CD4-positive, alpha-beta T cell treated with Interleukin-6 for 4 hours (primary cell): Measurements from ENCODE around the gene TMEM238L.
"Not testable (repeated sequence)": the region's sequence is repeated elsewhere in the genome, so short reads cannot be mapped to it uniquely, and the experiment has no call there.

Experiments
- DNase-seq: peaks from one replicate; pipeline ENCODE4 v3.0.0-alpha.2; 2020; ENCODE audit warnings: mixed read lengths

TMEM238L gene, protein sequence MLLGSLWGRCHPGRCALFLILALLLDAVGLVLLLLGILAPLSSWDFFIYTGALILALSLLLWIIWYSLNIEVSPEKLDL

DNA sequence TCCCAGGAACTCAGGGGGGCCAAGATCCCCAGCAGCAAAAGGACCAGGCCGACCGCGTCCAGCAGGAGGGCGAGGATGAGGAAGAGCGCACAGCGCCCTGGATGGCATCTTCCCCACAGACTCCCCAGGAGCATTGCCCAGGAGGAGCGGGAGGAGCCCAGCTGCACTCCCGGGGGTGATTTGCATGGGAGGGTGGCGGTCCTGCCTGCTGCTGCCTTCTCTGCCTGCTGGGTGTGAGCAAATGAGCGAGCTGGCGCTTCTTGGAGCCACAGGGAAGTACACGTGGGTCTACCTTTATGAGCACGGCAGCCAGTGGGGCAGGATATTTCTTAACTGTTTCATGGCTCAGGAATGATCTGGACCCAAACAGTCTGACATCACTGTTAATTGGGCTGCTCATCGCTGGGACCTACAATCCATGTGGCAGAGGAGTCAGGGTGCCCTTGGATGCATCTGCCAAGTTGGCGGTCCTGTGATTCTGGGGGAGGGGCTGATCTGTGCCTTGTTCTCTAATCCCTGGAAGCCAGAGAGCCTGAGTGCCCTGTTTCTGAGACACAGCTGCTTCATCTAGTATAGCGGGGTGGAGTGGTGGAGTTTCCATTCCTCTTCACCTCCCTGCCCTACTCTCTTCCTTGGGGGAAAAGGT lies at the start of gene TMEM238L:
Gene TMEM238L (minus strand): TSS at position 270 of the 646 bp plus-strand sequence. CDS start 136 bp downstream, at position 134.
- DNase-seq: no peak

DNA sequence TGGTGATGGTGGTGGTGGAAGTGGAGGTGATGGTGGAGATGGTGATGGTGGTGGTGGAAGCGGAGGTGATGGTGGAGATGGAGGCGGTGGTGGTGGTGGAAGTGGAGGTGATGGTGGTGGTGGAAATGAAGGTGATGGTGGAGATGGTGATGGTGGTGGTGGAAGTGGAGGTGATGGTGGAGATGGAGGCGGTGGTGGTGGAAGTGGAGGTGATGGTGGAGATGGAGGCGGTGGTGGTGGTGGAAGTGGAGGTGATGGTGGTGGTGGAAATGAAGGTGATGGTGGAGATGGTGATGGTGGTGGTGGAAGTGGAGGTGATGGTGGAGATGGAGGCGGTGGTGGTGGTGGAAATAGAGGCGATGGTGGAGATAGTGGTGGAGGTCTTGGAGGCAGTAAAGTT lies 42.7 kb upstream of the TMEM238L start:
- DNase-seq: not testable (repeated sequence)

DNA sequence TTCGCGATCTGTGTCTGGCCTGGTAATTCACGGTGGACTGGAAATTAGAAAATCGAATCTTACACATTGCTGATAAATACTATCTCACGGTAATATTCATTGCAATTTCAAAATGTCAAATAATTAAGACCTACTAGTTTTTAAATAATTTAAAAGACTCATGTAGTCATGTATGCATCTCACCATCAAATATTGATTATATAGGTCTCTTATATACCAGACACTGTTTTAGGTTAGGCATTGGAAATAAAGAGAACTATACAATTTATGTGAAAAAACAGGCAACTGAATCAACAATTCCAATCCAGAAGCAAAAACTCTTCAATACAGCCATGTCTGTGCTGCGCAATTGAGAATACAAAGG lies 41.5 kb upstream of the TMEM238L start:
- DNase-seq: no peak

DNA sequence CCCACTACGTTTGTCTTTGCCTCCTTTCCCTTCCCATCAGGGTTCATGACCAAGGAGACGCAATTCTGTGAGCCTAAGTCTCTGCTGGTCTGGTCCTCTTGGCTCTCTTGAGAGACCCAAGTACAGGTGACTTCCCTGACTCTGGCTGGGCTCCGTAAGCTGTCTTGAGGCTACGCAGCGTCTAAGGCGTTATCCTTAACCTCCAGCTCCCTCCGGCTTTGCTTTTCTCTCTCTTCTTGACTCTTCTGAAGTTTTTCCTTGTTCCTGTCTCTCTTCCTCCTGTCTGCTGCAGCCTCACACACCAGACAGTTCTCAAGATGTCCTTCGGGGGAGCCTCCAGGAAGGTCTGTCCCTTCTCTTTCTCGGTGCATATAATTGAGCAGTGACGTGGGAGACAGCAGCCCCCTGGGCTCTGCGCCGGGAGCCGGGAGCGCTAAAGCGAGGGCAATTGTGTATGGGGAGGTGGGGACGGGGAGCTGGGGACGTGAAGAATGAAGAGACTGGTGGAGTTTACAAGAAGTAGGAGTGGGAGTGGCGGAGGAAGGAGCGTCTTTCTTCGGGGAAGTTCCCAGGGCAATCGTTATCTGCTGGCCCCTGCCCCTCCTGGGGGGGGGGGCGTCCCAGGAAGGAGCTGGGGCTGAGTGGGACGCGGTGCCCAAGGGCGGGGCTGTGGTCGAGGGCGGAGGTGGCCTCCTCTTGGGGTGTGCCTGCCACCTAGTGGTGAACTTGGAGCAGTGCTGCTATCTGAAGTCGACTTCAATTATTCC lies 40.9 kb upstream of the TMEM238L start:
- peak; percentile 82 for DNase-seq

DNA sequence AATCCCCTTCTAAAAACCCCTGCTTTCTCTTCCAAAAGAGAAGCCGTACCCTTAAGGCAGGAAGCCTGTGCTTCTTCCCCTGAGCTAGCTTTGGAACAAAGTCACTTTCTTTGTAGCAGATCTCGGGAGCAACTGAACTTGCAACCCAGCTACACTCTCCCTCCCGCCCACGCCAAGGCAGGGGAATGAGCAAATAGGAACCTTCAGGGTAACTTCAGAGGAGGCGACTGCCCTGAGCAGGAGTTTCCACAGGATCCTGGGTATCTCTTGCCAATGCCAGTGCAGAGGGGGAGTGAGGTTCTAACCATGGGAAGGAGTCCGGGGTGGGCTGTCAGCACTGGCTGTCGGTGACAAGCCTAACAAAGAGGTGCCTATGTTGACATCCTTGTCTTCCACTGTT lies 39.9 kb upstream of the TMEM238L start:
- no peak for DNase-seq

DNA sequence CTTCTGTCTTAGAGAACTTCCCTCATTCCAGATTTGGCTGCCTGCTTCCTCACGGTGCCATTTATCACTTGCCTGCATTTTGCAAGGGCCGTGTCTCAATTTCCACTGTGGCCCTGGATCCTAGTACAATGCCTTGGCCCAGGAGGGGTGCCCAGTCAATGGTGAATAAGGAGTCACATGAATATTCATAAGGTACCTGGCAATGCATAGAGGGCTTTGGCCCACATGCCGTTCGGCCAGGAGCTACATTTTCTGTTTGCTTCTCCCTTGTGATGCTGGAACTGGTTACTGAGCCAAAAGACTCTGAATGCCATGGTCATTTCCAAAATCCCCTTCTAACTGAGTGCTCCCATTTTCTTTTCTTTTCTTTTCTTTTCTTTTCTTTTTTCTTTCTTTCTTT lies 38.8 kb upstream of the TMEM238L start:
- DNase-seq: no peak

DNA sequence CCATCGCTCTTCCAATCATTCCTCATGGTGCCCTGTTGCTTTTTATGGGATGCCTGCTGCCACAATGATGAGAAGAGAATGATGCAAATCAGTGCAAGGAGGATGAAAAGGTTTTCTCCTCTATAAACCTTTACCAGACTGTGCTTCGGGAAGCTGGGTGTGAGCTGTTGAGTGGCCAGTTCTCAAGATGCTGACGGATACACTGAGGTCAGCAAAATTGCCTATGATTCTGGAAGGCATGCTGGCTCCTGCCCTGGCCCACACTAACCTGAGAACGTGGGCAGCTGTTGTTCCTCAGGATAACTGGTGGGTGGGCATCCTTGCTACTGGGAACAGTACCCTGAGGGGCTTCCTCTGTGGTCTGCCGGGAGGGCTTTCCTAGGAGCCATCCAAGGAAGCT lies 34.8 kb upstream of the TMEM238L start:
- no peak for DNase-seq

DNA sequence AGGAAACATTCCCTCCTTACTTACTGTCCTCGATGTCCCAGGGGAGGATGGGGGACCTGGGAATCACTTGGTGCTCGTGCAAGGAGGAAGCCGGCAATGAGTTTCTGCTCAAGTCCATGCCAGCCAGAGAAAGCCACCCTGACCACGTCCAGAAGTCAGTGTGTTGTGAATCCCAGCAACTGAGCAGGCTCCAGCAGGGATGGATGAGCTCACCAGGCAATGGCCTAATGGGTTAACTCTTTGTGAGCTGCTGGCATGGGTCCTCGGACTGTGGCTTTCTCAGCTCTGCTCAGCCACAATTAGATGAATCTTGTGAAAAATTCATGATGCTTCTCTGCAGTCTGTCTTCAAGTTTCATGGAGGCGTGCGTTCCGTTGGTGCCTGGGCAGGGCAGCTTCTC lies 34.0 kb upstream of the TMEM238L start, which contains the start of gene PIRT:
Gene PIRT (minus strand): TSS at position 167 of the 400 bp plus-strand sequence. CDS start 12,442 bp downstream, outside the sequence.
- DNase-seq: no peak

DNA sequence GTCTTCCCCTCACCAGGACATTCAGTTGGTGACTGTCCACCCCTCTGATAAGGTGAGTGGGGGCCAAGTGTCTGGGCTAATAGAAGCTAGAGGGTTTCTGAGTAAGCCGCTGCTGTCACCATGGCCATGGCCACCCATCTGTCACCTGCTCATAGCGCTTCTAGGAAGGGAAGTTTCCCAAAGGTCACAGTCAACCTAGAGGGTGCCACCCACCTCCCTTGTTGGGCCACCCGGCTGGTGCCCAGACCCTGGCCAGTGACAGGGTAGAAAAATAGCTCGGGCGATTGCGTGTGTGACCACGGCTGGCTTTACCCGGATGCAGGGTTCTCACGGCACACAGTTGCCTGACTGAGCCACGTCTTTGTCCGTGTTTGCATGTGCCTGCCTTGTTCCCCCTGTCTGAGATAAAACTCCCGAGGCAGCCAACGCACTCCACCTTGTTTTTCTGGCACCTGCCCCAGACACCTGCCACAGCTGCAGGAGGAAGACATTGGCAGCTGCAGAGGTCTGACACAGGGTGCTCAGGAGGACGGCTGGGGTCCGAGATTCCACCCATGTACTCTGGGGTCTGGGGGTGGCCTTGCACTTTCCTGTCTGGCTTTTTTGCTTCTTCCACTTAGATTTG lies 33.2 kb upstream of the TMEM238L start:
- DNase-seq: no peak

DNA sequence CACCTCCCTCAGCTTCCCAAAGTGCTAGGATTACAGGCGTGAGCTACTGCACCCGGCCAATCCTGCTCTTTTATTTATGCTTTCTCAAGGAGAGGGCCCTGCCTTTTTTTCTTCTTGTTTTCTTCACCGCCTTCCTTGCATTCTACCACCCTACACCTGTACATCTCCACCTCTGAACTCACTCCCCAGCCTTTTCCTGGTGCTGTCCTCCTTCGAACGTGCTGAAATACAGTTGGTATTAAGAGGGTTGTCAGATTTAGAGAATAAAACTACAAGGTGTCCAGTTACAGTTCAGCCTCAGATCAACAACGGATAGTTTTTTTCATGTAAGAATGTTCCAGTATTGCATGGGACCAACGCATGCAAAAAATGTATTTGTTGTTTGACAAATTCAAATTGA lies 32.2 kb upstream of the TMEM238L start:
- DNase-seq: no peak

DNA sequence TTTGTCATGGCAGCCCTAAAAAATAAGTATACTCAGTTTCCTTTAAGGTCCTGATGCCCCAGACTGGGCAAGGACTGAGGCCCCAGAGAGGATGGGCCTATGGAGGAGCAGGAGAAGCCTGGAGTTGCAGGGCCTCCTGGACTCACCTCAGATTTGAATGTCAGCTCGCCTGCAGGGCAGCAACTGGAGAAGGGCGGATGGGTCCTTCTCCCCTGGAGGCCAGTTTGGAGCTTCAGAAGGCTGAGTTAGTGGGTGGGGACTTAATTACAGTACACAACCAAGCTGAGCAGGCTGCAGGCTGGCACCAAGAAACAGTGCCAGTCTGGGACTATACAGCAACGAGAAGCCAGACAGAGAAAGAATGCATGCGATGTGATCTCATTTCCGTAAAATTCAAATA lies 27.8 kb upstream of the TMEM238L start:
- no peak for DNase-seq

DNA sequence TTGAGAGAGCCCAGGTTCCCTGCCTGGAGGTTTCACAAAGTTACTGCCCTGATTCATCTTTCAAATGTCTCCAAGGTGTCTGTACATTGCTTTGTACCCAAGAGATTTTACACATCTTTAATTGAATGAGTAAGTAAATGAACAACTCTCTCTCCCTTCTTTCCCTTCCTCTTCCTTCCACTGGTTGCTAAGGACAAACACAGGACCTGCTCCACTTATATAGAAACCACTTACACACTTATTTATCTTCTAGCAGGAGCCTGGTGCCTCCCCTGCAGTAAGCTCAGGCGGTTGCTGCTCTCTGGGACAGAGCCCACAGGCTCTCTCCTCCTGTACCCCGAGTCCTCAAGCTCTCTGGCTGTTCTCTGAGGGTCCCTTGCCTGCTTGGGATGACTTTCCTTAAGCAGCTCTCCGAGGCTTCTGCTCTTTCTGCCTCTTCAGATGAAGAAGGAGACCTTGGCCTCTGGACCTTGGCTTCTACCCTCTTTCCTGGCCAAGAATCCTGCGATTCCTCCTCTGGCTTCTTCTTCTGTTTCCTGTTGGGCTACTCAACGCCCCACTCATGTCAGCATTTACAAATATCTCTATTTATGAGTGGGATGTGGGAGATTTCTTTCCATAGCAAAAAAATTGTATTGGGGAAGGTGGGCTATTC lies 24.1 kb upstream of the TMEM238L start:
- no peak for DNase-seq

DNA sequence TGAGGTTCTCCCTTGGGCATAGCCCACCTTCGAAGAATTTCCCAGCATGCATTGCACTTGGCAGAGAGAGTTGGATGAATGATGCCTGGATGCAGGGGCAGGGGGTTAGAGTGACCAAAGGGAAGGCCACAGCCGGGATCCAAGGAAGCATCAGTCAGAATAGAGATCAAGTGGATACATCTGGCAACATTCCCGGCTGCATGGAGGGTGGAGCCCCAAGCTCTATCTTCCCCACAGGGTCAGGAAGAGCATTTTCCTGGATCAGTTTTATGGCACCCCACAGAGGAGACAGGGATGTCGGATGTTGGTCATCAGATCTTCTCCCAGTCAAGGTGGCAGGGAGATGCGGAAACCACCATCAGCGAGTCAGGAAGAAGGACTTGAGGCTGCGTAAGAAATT lies 21.0 kb upstream of the TMEM238L start:
- DNase-seq: no peak

DNA sequence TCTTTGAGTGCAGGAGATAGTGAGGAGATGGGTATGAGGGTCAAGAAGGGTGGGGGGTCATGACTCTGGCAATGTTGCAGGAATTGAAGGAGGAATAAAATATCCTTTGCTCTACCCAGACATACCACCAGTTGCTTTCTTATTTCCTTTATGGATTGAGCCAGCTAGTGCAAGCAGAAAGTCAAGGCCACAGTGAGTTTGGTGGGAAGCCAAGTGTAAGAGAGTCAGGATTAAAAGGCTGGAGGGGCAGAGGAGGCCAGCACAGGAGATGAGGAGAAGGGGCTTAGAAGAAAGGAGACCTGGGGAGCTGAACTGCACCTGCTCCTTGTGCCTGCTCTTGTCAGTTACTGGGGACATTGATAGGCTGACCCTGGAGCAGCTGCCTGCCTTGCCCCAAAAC lies 17.9 kb upstream of the TMEM238L start:
- DNase-seq: no peak

DNA sequence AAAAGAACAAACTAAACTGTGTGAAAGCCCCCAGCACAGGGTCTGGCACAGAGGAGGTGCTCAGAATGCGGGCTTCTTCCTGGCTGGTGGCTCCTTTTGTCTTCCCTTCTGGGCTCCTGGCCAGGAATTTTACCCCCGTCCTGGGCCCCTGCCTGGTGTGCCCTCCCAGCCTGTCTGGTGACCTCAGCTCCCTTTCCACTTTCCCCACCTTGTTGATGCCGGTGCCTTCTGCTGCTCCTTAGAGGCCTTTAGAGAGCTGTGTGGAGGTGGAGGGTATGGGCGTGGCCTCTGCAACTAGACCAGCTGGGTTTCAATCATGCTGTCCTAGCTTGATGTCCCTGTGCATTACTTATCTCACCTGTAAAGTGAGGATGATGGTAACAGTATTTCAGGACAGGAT lies 17.2 kb upstream of the TMEM238L start:
- no peak for DNase-seq

DNA sequence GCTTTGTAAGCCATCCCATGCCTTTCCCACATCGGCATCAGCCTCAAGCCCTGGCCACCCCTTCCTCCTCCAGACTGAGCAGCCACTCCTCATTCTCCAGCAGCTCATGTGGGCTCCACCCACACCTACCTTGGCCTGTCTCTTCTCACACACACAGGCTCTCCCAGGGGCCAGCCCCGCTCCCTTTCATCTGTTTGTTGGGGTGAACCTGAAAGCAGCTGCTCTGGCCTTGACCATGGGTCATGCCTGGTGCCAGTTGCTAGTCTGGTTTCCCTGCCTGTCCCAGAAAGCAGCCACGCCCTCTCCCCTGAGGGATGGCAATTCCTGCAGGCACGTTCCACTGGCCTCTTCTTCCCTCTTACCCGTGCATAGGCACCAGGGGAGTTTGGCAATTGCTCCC lies 11.4 kb upstream of the TMEM238L start:
- DNase-seq: no peak

DNA sequence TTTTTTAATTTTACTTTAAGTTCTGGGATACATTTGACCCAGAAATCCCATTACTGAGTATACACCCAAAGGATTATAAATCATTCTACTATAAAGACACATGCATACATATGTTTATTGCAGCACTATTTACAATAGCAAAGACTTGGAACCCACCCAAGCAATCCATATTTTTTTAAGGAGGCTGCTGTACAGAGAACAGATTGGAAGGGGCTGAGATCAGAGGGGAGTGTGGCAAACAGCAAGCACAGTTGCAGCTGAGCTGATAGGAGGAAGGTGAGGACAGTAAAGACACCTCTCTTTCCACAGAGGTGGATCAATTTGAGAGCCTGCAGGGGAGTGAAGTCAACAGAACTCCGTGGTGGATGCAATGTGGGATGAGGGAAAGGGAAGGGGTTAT lies 10.2 kb upstream of the TMEM238L start:
- DNase-seq: no peak

DNA sequence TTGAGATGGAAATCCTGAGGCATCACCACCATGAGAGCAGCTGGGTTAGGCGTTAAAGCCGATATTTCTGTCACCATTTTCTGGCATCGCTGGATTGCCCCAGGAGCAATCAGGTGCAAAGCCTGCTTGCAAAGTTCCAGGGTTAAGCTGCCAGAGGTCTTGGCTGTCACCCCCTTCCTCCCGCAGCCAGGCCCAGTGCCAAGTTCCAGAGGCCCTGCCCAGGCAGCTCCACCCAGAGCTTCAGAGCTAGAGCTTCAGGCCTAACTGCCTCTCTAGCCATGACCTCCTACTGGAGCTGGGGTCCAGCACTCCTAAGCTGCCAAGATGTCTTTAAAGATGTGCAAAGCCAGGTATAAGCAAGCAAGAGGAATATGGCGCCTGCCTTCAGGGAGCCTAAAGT lies 8.8 kb upstream of the TMEM238L start:
- DNase-seq: no peak

DNA sequence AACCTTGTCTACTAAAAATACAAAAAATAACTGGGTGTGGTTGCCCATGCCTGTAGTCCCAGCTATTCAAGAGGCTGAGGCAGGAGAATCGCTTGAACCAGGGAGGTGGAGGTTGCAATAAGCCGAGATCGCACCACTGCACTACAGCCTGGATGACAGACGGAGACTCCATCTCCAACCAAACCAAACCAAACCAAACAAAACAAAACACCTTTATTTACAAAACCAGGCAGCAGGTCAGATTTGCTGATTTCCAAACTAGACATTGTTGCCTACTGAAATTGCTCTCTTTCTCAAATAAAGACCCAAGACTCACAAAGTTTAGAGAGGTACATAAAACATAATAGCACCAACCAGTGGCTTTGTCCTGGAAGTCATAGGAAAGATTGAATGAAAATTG lies 5.7 kb upstream of the TMEM238L start:
- no peak for DNase-seq

DNA sequence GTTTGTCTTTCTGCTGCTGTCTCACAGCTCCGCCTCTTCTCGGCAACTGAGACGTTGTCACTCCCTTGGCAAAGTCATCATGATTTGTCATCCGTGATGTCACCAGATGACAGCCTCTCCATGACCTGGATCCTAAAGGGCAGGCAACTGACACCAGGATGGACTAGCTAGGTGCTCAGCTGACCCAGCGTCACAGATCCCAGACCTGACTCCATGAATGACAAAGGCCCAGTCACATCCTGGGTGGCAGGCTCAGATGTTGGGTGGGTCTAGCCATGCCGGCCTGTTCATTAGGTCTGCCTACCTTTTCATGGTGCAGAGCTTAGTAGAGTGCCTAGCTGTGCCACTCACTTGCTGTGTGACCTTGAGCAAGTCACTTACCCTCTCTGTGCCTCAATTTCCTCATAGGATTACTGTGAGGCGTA lies 3.8 kb upstream of the TMEM238L start:
- no peak for DNase-seq

DNA sequence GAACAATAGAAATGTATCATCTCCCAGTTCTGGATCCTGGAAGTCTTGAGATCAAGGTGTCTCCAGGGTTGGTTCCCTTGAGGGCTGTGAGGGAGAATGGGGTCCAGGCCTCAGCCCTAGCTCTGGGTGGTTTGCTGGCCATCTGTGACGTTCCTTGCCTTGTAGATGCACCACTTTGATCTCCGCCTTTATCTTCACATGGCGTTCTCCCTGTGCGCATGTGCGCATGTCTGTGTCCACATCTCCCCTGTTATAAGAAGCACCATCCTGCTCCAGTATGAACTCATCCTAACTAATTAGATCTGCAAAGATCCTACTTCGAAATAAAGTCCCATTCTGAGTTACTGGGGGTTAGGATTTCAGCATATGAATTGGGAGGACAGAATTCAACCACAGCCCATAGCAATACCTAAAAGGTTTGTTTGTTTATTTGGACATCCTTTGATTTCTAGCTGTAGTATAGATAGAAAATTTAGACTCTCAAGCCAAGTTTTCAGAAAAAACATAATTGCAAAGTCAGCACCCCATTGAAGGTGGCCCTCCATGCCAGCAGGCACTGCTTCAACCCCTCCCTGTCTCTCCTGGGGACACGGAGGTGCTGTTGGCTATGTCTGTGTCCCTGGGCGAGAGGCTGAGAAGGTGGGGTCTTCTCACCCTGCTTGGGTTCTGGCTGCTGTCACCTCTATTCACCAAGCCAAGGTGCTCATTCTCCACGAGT lies 2.8 kb upstream of the TMEM238L start:
- DNase-seq: no peak

DNA sequence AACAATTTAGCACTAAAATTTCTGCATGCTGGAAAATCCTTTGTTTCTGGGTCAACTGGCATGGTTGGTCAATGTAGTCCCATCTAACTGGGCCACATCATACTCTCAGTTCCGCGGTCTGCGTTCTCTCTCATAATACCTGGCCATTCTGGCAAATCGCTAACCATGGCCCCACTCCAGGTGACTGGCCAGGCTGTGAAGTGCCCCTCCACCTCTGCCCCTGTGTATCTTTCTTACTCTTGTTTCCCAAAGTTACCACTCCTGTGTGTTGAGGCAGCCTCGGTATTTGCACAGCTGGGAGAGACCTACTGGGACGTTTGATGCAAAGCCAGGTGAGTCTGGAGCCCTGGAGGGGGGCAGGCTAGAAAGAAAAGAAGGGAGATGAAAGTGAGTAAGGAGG lies 2.0 kb upstream of the TMEM238L start:
- DNase-seq: no peak

DNA sequence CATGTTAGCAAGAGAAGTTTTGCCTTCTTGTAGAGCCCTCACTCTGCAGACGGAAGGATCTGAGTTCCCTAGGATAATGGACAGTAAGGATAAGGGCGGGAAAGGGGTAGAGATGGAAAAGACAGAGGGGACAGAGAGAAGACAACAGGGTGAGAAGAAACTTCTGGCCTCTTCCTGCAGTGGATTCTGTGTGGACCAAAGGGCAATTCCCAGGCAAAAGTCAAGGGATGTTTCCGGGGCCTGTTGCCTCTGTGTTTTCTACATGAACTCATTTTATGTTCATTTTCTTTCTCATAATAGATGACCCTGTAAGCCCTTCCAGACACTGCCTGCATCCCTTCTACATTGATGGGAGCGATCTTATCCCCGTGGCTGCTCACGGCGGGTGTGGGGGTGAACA lies 647 bp upstream of the TMEM238L start:
- DNase-seq: no peak
